ENCODE results near the gene GRIA4.

DNA sequence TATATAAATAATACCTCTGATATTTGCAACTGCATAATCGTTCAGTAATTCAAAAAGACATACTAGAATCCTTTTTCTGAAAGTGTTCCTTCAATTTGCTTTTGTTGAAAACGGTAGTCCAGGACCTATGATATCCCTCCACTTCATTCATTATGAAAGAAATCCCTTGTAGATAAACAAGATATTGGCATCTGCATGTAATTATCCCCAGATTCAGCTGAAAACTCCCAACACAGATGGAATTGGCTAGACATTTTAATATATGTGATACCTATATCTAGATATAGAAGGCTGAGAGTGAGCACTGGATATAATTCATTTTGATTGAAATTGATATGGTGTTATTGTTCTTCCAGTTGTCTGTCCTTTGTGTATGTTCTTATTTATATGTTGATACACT lies 302.8 kb downstream of the GRIA4 start:
- TF ChIP-seq POLR2AphosphoS5 (IDR thresholded peaks at IDR 0.05; ENCODE audit: low read depth, low read length): no peak
- TF ChIP-seq TAF1 (IDR thresholded peaks at IDR 0.05; ENCODE audit: borderline replicate concordance, insufficient read depth, low read length): no peak
- TF ChIP-seq SIN3A (IDR thresholded peaks at IDR 0.05; ENCODE audit: borderline replicate concordance, insufficient read depth, low read length): no peak
- TF ChIP-seq, protein P1, sequence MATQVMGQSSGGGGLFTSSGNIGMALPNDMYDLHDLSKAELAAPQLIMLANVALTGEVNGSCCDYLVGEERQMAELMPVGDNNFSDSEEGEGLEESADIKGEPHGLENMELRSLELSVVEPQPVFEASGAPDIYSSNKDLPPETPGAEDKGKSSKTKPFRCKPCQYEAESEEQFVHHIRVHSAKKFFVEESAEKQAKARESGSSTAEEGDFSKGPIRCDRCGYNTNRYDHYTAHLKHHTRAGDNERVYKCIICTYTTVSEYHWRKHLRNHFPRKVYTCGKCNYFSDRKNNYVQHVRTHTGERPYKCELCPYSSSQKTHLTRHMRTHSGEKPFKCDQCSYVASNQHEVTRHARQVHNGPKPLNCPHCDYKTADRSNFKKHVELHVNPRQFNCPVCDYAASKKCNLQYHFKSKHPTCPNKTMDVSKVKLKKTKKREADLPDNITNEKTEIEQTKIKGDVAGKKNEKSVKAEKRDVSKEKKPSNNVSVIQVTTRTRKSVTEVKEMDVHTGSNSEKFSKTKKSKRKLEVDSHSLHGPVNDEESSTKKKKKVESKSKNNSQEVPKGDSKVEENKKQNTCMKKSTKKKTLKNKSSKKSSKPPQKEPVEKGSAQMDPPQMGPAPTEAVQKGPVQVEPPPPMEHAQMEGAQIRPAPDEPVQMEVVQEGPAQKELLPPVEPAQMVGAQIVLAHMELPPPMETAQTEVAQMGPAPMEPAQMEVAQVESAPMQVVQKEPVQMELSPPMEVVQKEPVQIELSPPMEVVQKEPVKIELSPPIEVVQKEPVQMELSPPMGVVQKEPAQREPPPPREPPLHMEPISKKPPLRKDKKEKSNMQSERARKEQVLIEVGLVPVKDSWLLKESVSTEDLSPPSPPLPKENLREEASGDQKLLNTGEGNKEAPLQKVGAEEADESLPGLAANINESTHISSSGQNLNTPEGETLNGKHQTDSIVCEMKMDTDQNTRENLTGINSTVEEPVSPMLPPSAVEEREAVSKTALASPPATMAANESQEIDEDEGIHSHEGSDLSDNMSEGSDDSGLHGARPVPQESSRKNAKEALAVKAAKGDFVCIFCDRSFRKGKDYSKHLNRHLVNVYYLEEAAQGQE (IDR thresholded peaks at IDR 0.05; ENCODE audit: insufficient read depth in 1 of 2, low read depth in 2 of 2, low read length in 2 of 2): no peak

All from PFSK-1 (cell line).